Activated CD4-positive, alpha-beta T cell treated with anti-CD3 and anti-CD28 coated beads, Interleukin-10, Interleukin-2, amounts not matched to agents 100 ng/mL and 50 ng/mL, durations not matched to agents 16 hours and 8 hours (primary cell): Measurements from ENCODE around the gene SLC35D1.
"Not testable (repeated sequence)": the region's sequence is repeated elsewhere in the genome, so short reads cannot be mapped to it uniquely, and the experiment has no call there.

ENCODE experiments used
- DNase-seq: peaks from one replicate; pipeline ENCODE4 v3.0.0-alpha.2; 2020

SLC35D1 gene

DNA sequence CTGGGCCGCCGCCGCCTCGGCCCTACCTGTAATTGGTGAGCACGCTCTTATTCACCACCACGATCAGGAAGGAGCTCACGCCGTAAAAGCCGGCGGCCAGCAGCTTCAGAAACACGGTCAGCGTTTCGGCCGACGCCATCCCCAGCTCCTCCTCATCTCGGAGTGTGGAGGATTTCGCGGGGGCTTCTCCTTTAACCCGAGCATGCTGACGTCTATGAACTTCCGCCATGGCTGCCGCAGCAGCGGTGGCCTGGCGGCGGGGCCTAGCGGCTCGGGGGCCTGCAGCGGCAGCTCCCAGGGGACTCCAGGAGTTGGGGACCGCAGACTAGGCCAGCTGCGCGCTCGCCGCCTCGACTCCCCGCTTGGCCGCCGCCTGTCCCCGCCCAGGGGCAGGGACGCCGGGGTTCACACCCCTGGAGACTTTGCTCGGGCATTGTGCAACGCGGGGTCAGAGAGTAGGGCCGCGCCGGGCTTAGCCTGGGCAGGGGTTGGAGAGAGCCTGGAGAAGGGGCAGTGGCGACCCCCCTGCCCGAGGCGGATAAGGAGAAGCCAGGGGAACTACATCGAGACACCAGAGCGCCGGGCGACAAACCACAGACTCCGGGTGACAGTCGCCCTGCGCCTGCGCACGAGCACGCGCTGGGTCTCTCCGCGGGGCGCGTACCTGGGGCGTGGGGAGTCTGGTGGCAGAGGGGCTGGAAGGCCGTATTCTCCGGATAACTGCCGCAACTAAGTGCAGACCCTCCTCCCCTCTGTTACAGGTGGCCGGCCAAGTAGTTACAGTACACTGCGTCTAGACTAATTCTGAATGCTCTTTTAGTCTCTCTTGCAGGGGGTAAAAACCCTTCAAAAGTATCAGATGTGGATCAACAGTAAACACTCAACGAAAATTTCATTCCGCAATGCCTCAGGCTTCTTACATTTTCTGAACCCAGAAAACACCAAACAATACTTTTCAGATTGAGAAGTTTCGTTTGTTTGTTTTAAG, at the start of gene SLC35D1:
Gene SLC35D1 (minus strand): TSS at position 364 of the 988 bp plus-strand sequence. CDS start 135 bp downstream, at position 229.
- peak; percentile 80 for DNase-seq

DNA sequence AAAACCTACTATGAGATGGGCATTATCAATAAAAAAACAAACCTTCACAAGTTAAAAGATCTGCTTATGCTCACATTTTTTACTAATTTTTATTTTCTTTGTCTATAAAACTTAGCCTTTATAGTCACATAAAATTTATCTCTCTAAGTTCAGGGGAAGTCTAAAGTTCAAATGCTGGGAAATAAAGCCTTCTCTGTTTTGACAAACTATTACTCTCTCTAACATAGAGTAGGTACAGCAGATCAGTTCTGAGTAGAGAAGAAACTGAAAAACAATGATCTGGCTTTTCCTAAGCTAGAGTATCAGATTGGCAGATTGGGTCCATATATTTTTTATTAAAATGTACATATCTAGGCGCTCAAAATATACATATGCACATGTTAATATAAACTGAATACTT, 49.6 kb upstream of the SLC35D1 start:
- no peak for DNase-seq

DNA sequence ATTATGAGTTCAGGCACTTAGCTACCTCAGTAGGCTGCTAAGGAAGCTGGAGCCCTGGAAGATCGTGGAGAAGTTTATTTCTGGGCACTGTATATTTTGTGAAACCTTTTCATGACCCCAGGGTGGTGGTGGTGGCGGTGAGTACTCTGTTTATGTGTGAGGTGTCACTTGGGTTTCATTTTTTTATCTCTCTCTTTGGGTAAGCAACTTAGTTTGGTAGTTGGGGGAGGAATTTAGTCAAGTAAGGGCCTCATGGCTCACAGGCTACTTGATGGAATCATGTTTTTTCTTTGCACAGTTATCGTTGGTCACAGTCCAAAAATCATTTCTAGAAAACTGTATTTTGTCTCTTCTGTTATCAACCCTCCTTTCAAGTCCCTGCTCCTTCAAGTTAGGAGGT, 46.9 kb upstream of the SLC35D1 start:
- DNase-seq = no peak

DNA sequence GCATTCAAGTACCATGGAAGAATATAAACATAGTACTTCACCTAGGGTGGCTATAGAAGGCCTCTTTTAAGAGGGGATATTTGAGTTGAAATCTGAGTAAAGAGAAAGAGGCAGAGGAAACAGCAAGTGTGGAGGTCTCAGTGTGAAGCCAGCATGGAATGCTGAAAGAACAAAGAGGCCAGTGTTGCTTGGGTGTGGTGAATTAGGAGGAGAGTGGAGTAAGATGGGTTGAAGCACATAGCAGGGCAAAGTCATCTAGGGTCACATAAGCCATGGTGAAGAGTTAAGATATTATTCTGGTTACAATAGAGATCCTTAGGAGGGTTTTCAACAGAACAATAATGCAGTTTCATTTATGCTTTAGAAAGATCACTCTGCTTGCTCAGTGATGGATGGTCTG, 43.4 kb upstream of the SLC35D1 start:
- no peak for DNase-seq

DNA sequence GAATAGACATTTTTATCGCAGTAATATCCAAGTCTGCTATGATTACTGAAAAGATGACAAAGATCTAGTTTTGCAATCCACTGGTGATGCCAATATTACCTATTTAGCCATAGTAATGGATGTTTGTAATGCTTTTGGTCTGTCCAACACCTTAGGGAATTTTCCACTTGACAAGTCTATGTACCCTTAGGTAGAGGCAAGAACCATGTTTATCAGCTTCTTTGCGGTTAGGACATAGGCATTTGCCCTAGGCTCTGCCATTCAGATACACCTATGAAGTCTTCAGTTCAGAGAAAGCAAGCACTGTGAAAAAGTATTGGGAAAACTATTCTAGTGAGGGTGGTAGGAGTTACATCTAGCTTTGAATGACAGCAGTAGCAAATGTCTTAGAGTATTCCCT, 40.2 kb upstream of the SLC35D1 start:
- no peak for DNase-seq

DNA sequence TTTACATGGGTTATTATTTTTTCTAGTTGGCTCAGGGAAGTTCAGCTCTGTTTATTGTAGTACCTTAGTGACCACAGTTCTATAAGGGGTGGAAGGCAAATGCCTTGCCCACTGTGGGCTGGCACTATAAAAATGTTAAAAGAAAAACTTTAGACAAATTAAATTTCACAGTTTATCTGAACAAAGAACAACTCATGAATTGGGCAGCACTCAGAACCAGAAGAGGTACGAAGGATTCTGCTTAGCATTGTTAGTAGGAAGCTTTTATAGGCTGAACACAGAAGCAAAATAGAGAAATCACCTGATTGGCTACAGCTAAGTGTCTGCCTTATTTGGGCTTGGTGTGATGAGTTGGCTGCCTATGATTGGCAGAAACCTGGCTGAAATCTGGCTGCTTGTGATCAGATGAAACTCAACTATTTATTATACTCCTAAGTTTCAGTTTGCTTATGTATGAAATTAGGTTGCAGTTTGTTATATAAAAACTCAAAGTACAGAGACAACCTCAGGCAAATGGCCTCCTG, 35.8 kb upstream of the SLC35D1 start:
- DNase-seq = no peak

DNA sequence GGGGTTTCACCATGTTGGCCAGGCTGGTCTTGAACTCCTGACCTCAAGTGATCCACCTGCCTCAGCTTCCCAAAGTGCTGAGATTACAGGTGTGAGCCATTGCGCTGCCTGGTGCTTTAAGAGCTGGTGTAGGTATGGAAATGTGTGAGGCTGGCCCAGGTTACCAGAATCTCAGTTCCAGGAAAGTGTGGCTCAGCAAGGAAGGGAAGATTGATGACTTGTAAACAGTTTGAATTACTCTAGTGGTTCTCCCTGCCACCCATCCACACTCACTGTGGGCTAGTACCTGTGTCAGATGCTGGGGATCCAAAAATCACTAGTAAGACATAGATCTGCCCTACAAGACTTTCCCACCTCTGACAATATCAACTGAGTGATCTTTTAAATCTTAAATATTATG, 34.5 kb upstream of the SLC35D1 start:
- DNase-seq = no peak

DNA sequence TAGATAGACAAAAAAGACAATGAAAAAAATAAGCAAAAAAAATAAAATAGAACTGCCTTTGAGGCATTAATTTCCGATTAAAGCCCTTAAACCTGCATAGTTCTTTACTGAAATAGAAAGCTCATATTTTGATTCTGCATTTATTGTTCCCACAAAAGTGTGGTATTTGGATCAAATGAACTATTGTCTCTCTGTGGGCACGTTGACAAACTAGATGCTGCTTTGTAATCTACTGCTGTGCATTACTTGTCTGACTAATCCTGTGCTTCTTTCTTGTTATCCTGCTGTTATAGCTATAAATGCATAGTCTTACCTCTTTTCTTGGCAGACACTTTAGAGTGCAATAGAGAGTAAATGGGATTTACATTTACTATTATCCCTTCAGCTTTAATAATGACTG, 31.4 kb upstream of the SLC35D1 start:
- no peak for DNase-seq

DNA sequence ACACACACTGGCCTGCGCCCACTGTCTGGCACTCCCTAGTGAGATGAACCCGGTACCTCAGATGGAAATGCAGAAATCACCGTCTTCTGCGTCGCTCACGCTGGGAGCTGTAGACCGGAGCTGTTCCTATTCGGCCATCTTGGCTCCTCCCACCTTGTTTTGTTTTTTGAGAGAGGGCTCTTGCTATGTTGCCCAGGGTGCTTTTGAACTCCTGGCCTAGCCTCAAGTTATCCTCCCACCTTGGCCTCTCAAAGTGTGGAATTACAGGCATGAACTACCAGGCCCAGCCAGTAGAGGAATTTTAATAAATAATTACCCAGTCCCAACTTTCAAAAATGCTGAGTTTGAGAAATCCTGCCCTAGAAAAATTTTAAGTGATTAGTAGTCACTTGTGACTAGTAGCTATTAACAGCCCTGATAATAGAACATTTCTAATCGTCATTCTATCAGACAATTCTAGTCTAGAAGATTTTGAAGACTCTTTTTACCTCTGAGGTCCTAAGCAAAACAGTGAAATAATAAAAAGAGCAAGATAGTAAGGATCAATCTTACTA, 30.9 kb upstream of the SLC35D1 start:
- DNase-seq = no peak

DNA sequence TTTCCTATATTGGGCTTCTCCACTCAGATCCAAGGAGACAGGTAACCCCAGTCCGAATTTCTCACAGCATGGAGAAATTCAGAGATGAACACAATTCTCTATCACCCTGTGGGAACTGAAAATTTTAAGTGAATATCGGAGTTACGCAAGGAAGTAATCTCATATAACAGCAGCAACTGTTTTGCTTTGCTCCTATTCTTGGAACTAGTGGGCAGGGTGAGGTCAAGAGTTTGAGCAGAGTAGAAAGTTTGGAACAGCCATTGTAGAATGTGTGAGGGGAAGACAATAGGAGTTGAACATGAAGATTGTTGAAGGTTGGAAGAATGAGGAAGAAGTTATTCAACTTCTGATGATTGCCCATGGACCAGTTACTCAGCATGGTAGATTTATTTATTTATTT, 24.3 kb upstream of the SLC35D1 start:
- no peak for DNase-seq

DNA sequence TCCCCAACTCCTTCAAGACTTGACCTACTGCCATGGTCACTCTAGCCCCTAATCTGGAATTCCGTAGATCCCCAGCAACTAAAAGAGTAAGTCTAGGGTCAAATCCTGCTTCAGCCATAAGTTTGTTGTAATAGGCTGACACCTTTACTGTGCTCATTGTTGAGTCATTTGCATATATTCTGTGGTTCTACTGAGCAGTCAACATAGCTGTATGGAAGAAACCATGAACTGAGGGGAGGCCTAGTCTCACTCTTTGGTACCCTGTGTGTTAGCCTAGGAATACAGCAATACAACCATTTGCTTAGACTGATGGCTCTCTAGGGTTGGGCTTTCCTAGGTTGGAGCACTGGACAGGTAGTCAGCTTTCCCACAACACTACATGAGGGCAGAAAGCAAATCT, 23.6 kb upstream of the SLC35D1 start:
- DNase-seq = no peak

DNA sequence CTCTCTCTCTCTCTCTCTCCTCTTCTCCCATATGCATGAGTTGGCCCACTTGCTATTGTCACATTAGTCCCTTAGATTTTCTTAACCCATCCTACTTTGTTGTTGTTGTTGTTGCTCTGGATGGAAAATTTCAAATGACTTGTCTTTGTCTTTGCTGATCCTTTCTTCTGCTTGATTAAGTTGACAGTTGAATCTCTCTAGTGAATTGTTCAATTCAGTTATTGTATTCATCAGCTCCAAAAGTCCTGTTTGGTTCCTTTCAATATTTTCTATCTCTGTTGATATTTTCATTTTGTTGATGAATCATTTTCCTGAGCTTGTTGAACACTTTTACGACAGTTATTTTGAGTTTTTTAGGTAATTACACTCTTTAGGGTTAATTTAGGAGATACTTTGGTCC, 18.8 kb upstream of the SLC35D1 start:
- no peak for DNase-seq

DNA sequence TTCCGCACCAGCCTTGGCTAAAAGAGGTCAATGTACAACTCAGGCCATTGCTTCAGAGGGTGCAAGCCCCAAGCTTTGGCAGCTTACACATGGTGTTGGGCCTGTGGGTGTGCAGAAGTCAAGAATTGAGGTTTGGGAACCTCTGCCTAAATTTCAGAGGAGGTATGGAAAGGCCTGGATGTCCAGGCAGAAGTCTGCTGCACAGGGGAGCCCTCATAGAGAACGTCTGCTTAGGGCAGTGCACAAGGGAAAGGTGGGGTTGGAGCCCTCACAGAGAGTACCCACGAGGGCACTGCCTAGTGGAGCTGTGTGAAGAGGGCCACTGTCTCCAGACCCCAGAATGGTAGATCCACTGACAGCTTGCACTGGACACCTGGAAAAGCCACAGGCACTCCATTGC, 13.7 kb upstream of the SLC35D1 start:
- DNase-seq = not testable (repeated sequence)

DNA sequence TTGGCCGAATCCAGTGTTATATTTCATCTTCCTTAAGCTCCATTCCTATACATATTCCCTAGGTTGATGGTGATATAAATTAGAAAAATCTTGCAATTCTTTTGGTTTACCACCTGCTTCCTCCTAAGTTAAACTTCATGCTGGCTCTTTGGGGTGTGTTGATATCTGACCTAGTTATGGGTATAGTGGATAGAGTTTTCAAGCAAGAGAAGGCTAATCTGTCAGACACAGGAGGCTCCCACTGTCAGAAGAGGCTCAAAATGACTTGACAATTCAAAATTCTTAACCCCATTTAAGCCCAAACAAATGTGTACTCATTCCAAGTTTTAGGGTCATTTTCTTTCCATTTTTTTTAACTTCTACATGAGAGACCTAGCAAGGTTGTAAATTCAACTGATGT, 8.5 kb upstream of the SLC35D1 start:
- DNase-seq = no peak

DNA sequence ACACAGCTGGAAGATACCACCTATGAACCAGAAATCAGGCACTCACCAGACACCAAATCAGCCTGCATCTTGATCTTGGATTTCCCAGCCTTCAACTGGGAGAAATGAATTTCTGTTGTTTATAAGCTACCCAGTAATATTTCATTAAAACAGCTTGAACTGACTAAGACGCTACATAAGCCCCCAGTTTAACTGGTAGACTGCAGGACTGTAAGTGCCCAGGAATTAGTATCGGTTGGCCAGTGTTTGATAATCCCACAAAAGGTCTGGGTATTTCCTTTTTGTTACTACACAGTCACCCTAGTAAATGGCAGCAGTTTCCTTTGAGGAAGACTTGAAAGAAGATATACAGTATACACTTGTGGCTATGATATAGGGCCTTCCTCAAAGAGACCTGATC, 7.3 kb upstream of the SLC35D1 start:
- no peak for DNase-seq

DNA sequence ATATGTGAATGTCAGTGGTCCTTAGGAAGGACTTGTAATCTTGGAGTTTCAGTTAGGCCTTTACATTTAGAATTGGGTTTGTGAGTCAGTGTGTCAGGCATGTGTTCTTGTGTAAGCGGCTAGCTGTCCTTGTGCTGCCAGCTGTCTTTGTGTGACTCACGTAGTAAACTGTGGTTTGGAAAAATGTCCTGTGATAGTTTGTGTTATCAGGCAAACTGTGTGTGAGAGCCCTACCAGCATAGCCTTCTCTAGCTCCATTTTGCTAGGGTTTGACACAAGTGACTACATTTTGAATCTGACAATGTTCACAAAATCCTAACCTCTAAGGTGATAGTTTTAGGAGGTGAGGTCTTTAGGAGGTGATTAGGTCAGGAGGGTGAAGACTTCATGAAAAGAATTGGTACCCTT, 6.9 kb upstream of the SLC35D1 start:
- DNase-seq = no peak

DNA sequence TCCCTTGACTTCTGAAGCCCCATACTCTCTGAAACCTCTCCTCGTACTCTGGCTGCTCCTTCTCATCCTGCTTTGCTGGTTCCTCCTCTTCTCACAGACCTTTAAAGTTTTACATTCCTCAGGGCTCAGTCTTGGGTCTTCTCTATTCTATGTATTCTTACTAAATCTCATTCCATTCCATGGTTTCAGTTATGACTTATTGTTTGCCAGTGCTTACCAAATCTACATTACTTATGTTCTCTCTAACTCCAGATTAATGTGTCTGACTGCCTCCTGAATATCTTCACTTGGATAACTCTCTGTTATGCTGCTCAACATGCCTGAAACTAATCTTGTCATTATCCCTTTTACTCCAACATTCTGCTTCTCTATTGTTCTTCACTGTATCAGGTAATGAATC, 5.4 kb upstream of the SLC35D1 start:
- DNase-seq = no peak

DNA sequence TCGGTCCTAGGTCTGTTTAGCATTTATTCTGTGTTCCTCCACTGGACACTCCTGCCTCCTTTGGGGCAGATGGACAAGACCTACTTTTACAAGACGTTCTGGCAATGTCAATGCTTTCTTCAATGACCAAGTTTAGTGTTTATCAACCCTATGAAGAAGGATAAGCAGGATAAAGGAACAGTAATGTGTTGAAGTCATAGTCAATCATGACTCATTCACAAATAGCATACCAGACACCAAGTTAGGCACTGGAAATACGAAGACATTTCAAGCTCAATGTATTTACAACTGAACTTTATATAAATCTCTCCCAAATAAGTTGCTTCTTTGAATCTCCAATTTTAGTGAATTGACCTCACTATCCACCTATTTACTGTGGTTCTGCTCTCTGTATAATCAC, 4.8 kb upstream of the SLC35D1 start:
- DNase-seq = no peak

DNA sequence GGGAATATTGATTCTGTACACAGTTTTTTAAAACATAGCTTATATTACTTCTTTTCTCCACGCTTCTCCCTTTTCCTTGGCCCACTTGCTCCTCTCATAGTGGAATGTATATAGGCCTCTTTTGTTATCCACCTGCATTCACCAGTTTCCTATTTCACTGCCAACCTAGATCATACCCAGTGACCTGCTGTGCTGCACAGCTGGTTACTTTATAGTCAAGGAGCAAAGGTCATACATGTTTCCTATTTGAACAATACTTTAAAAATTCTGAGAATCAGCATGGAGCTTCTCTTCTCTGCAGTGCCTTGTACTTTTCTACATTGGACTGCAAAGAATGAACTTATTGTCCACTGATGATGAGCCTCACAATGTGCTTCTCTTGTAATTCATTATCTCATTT, 4.3 kb upstream of the SLC35D1 start:
- no peak for DNase-seq

DNA sequence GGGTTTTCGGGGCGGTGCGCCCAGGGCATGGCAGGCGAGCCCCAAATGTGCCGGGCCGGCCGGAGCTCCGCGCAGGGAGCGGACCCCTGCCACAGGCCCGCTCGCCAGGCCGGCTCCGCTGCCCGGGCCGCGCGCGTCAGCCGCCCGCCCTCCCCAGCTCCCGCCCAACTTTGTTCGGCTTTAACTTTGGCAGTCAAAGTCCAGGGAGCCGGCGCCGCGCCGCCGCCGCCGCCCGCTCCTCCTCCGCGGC, 488 bp downstream of the SLC35D1 start:
- DNase-seq = peak; percentile 52

DNA sequence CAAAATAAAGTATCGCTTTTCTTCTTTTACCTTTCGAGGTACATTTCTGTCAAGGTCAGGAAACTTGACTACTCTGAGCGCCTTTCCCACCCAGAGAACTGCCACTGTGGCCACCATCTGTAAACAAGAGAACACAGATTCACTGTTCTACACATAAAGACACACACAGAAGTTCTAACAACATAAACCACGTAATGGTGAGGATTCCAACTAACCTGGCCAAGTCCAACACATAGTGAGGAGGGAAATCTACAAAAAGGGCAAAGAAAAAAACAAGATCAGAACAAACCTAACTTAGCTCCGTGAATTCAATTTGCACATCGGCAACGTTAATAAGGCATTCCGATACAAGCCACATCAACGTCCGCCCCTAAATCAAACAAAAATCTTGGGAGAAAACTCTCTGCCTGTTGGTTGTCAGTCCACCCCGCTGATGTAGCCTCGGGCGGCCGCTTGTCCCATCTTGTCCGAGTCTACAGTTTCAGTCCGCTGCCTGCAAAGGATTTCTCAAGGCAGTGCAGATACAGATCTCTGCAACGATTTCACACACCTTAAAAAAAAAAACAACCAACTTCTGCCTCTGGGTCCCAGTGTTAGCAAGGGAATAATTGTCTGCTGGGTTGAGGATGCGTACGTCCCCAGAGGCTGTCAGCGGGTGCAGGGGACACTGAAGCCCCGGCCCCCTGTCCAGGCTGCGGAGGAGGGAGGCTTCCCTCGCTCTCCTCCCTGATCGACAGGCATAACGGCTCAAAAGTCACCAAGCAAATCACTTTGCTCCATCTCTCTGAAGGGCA, 1.0 kb downstream of the SLC35D1 start:
- peak; percentile 21 for DNase-seq

DNA sequence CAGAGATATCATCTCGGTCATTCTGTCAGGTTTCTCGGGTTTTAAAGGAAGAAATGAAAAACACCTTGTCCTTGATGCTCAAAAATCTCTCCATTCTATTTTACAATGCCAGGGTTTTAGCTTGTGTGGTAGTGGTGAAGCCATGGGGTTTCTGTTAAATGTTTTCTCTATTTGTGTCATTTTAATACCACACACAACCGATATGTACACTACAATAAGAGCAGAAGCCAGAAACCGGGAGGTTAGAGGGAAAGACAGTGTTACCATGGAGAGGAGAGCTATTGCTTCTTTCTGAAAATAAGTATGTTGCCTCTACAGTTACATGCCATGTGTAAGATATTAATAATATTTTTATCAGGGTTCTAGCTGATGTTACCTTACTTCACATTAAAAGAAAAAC, 2.8 kb downstream of the SLC35D1 start:
- DNase-seq = peak; percentile 67

DNA sequence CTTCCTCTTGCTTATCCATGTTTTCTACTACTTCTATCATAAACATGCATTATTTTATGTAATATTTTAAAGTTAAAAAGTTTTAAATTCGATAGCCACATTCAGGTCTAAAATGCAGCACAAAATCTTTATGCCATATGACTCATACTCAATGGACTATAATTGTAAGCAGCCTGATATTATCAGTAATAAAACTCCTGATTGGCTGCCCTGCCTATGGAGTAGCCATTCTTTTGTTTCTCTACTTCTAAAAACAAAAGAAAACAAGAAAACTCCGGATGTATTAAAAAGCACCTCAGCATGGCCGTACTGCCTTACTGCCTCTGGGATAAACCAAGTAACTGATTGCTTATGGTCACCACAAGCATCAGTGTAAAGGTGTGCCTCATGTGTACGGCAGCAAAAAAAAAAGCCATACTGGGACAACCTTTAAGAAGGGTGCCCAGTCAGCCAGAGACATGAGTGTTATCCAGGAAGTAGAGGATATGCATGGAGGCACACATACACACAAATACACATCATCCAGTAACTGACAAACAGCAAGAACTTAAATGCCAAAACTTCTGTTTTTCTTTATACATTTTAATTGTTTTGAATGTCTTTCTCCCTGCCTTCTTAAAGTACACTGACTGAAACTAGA, 9.2 kb downstream of the SLC35D1 start:
- DNase-seq = no peak
